K562 (cell line): ENCODE measurements around the gene SPTBN2. TPM values are rescaled to one million over a fixed set of nuclear protein-coding genes. Genes with fewer than 3 reads are reported as not detected.

Experiments used
- ATAC-seq: fragments of 200-7000 bp; cut with Tn5 transposase; 3 replicates; pipeline ENCODE4 v1.9.1; 2020; ENCODE audit warnings: moderate library complexity
- BruUV-seq: library from RNA; stranded (reverse); fragments of 400-500 nt; replicated peaks from 2 replicates; lab custom pipeline; 2021; lab: Mats Ljungman, UMichigan
- CTCF ChIA-PET: fragments of 300-600 bp; formaldehyde crosslinking; extraction: SDS; loops from one replicate; lab custom pipeline; 2021; ENCODE audit warnings: low intra/inter-chr PET ratio; lab: Yijun Ruan, JAX
- POLR2A ChIA-PET: fragments of 300-600, 350-650 bp; sonication (Branson Sonifier 250); formaldehyde crosslinking; extraction: SDS; loops from one replicate; lab custom pipeline; 2021; ENCODE audit warnings: antibody characterized with exemption, inconsistent platforms; lab: Yijun Ruan, JAX
- DNase-seq, 4 experiments: peaks; one replicate each; pipeline versions ENCODE4 v3.0.0 to v3.0.0-alpha.2; 2011 to 2018; ENCODE audit warnings: low spot score in 3 of 4, mixed read lengths in 3 of 4; ENCODE audit errors: extremely low read depth in 1 of 4
- FAIRE-seq: peaks from 2 replicates; lab custom pipeline; 2011; peaks lifted over from hg19 to GRCh38; lab: Jason Lieb, UNC
- H2AFZ ChIP-seq: 2 replicates; pipeline ENCODE4 v1.6.0; 2011; ENCODE audit warnings: low read depth, low read length, control low read depth, inconsistent platforms
- H3K27ac ChIP-seq: fragments of 200-600 bp; 3 replicates; pipeline ENCODE4 v1.8.0; 2011; ENCODE audit warnings: low read depth, mild to moderate bottlenecking, control low read depth, inconsistent platforms, low read length, moderate library complexity, mixed read lengths; ENCODE audit errors: extremely low read depth
- H3K27me3 ChIP-seq, 2 experiments: fragments of 300-600 bp in 1 of 2; 2 replicates in 1 of 2; 3 replicates in 1 of 2; pipeline versions ENCODE4 v1.6.0 to v1.8.0; 2011; ENCODE audit warnings: inconsistent platforms in 2 of 2, low read length in 2 of 2, mild to moderate bottlenecking in 1 of 2, mixed read lengths in 1 of 2, moderate library complexity in 1 of 2; ENCODE audit not compliant: control insufficient read depth in 2 of 2, insufficient read depth in 2 of 2
- H3K36me3 ChIP-seq: fragments of 300-600 bp; 3 replicates; pipeline ENCODE4 v1.8.0; 2011; ENCODE audit warnings: mild to moderate bottlenecking, low read length, inconsistent platforms; ENCODE audit not compliant: control insufficient read depth, insufficient read depth
- H3K4me1 ChIP-seq, 2 experiments: fragments of 200-600 bp in 1 of 2; replicated peaks in 1 of 2; 2 replicates in 1 of 2; 3 replicates in 1 of 2; pipeline versions ENCODE4 v1.5.1 to v1.8.0; 2011; ENCODE audit warnings: inconsistent platforms in 2 of 2, low read length in 2 of 2, mild to moderate bottlenecking in 1 of 2, mixed read lengths in 1 of 2, moderate library complexity in 1 of 2; ENCODE audit not compliant: control insufficient read depth in 2 of 2, insufficient read depth in 2 of 2
- H3K4me2 ChIP-seq: 2 replicates; pipeline ENCODE4 v1.6.1; 2011; ENCODE audit warnings: low read length, control low read depth, inconsistent platforms, mixed read lengths; ENCODE audit not compliant: insufficient read depth
- H3K4me3 ChIP-seq: fragments of 200-600 bp; sonication (generic), shearing (Covaris generic); 2 replicates; pipeline ENCODE4 v1.5.1; 2016; ENCODE audit warnings: control low read depth, inconsistent platforms
- H3K79me2 ChIP-seq: fragments of 200-600 bp; 3 replicates; pipeline ENCODE4 v1.8.0; 2011; ENCODE audit warnings: low read length, inconsistent platforms; ENCODE audit not compliant: control insufficient read depth, insufficient read depth
- H3K9ac ChIP-seq, 2 experiments: 2 replicates each; pipeline versions ENCODE4 v1.6.0 to v1.6.1; 2011; ENCODE audit warnings: low read depth in 2 of 2, low read length in 2 of 2, control low read depth in 1 of 2, inconsistent platforms in 1 of 2, mild to moderate bottlenecking in 1 of 2, mixed read lengths in 1 of 2; ENCODE audit not compliant: insufficient read depth in 1 of 2
- H3K9me1 ChIP-seq: one replicate; pipeline ENCODE4 v1.6.0; 2011; ENCODE audit warnings: inconsistent platforms, mild to moderate bottlenecking, low read length, moderate library complexity; ENCODE audit not compliant: control insufficient read depth, insufficient read depth
- H3K9me3 ChIP-seq: replicated peaks from 2 replicates; pipeline ENCODE4 v1.5.1; 2011; ENCODE audit warnings: low read depth, low read length, inconsistent platforms; ENCODE audit not compliant: control insufficient read depth, insufficient read depth
- H4K20me1 ChIP-seq: replicated peaks from 2 replicates; pipeline ENCODE4 v1.6.1; 2011; ENCODE audit warnings: low read length, inconsistent platforms, mixed read lengths; ENCODE audit not compliant: control insufficient read depth, insufficient read depth
- SETDB1 ChIP-seq: IDR thresholded peaks from one replicate; pipeline ENCODE4 v1.6.1; 2012; ENCODE audit warnings: low read length, control low read depth, inconsistent platforms
- ZNF79 ChIP-seq: fragments of 250-450 bp; sonication (Bioruptor Pico); IDR thresholded peaks from 2 replicates; pipeline ENCODE4 v1.4.0; 2020; ENCODE audit warnings: low read depth, mild to moderate bottlenecking, moderate library complexity
- WGBS: fragments of 100-300 bp; shearing (Covaris generic); methylation state at CpG from one replicate; pipeline ENCODE4 v1.1.6; 2016; ENCODE audit warnings: low coverage, mixed read lengths; ENCODE audit not compliant: insufficient coverage; ENCODE audit errors: missing lambda C conversion rate; 5-methylcytosine and 5-hydroxymethylcytosine counted together
- in situ Hi-C: fragments of 300-500 bp; cut with MboI; formaldehyde crosslinking; loops from 4 replicates; pipeline ENCODE4 v1.15.0; 2018; ENCODE audit warnings: inconsistent platforms, mixed read lengths
- intact Hi-C: fragments of 100-400 bp; cut with micrococcal nuclease; formaldehyde crosslinking; loops from 2 replicates; pipeline ENCODE4 v1.14.2; 2022
- polyA plus RNA-seq, 8 experiments: library from polyadenylated mRNA; depleted of rRNA in 4 of 8; stranded (reverse) in 5 of 8; unstranded in 3 of 8; fragments of >200 nt; fragmentation: Nextera tagmentation in 2 of 8; fragmentation: Illumina TruSeq in 1 of 8; extraction: Ambion mirVana in 2 of 8; extraction: Trizol in 1 of 8; gene quantifications; 2 replicates each; pipeline versions ENCODE4 v1.2.1 to v1.2.3, GENCODE V29; 2011 to 2014; ENCODE audit warnings: inconsistent platforms in 1 of 8, missing spikeins in 1 of 8
- total RNA-seq, 7 experiments: library from RNA; depleted of rRNA in 6 of 7; stranded (reverse); fragments of >200 nt in 6 of 7; fragmentation: Illumina TruSeq in 2 of 7; extraction: Trizol in 2 of 7; gene quantifications; 2 replicates each; pipeline versions ENCODE4 v1.2.1 to v1.2.3, GENCODE V29; 2011 to 2021; ENCODE audit warnings: low replicate concordance in 1 of 7
- TF ChIP-seq, protein P1 (sequence below): fragments of 250-450 bp; sonication (Bioruptor Pico); IDR thresholded peaks from 2 replicates; pipeline ENCODE4 v1.8.0; 2021; ENCODE audit warnings: mild to moderate bottlenecking, moderate library complexity

SPTBN2 gene
- total and polyA plus RNA-seq, 9 of the 15 experiments (the other 6 are each of a cell fraction or from before 2014, with no cell fraction given): 0.38 to 56.5 (median 19.7) TPM

DNA sequence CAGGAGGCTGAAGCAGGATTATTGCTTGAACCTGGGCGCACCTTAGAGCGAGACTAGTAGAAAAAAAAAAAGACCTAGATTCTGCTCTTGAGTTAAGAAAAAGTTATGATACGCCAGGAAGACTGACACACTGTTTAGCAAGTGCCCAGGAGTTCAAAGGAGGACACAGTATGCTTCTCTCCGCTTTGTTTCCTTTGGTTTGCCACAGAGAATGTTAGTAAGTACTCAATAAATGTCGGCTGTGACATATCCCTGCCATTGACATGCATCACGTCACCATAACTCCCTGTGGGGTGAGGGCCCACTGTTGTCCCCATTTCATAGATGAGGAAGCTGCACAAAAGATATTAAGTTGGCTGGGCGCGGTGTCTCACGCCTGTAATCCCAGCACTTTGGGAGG, 7.1 kb downstream of the SPTBN2 start:
- no peak for DNase-seq
- H3K4me2 ChIP-seq: no peak overlapping the region
- peaks cover 15% of the 10 kb centered on the region for H3K79me2 ChIP-seq
- H3K4me1 ChIP-seq: peaks cover 19 to 28% of the 10 kb centered on the region in 2 experiments; a peak in 4 of 5 replicates
- H3K9ac ChIP-seq: no peak overlapping the region
- BruUV-seq: no TSS peak
- H3K9me1 ChIP-seq: no peaks in the 10 kb centered on the region
- H2AFZ ChIP-seq: no peak overlapping the region
- H3K9me3 ChIP-seq: no peaks in the 10 kb centered on the region
- POLR2A ChIA-PET: interaction anchor here (0.7 to 1.0 kb wide), 2 partner anchors 11 to 86 kb away, joined by 3 to 4 read pairs; no protein-coding TSS in a partner anchor
- no peak overlapping the region for H3K27ac ChIP-seq
- FAIRE-seq: no peak
- CTCF ChIA-PET: no interaction called here
- TF ChIP-seq ZNF79 (no peak), SETDB1 (no peak)
- TF ChIP-seq, protein P1, sequence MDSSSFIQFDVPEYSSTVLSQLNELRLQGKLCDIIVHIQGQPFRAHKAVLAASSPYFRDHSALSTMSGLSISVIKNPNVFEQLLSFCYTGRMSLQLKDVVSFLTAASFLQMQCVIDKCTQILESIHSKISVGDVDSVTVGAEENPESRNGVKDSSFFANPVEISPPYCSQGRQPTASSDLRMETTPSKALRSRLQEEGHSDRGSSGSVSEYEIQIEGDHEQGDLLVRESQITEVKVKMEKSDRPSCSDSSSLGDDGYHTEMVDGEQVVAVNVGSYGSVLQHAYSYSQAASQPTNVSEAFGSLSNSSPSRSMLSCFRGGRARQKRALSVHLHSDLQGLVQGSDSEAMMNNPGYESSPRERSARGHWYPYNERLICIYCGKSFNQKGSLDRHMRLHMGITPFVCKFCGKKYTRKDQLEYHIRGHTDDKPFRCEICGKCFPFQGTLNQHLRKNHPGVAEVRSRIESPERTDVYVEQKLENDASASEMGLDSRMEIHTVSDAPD: no peak
- peaks cover 28% of the 10 kb centered on the region; the same call in 2 of the 3 replicates for H3K36me3 ChIP-seq
- in situ Hi-C loops: no loop called here
- no peak for ATAC-seq
- no peaks in the 10 kb centered on the region for H3K27me3 ChIP-seq
- intact Hi-C loops: no loop called here
- no peaks in the 10 kb centered on the region; the same call in 1 of the 2 replicates for H4K20me1 ChIP-seq
- H3K4me3 ChIP-seq: no peak overlapping the region
- WGBS: 94% methylated on average over 8 of the region's 9 CpGs
